NCI-H146 treated with DMSO at 0.1 percent for 48 hours (cell line): Measurements from ENCODE around the gene YLPM1.

Experiments used
- DNase-seq: peaks from one replicate; lab custom pipeline; 2025; ENCODE audit not compliant: unreplicated experiment; lab: John Stamatoyannopoulos, UW

The YLPM1 gene

DNA sequence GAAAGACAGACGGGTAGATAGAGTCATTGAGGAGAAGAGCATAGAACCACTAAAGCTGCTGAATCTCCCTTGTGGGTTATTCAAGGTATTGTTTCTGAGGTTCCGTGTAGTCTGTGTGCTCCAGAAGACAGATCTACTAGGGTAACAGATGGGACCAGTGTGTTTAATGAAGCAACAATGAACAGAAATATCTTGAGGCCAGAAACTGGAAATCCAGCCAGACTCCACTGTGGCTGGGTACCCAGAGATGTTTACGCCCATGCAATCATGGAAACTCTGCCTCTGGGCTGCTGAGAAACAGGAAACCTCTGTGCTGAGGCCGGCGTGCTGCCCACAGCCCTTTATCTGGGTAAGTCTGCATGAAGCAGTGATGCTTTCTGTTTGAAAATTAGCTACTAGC is 104.6 kb downstream of the YLPM1 start:
- no peak for DNase-seq

DNA sequence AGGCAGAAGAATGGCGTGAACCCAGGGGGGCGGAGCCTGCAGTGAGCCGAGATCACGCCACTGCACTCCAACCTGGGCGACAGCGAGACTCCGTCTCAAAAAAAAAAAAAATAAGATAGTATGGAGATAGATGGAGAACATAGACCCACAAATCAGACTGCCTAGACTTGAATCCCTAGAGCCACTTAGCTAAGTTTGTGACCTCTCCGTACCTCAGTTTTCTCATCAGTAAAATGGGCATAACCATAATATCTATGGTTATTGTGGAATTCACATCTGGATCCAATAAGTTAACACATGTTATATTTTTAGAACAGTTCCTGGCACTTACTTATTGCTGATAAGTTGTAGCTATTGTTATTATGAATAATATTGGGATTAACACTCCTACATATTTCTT is 105.6 kb downstream of the YLPM1 start:
- no peak for DNase-seq

- DNase-seq, result no peak
These were observed 108.7 kb downstream of the YLPM1 start for GRCh38 chr14:74871819-74872218.

GRCh38 chr14:74875204-74875603 is 112.1 kb downstream of the YLPM1 start:
- DNase-seq, result no peak

DNA sequence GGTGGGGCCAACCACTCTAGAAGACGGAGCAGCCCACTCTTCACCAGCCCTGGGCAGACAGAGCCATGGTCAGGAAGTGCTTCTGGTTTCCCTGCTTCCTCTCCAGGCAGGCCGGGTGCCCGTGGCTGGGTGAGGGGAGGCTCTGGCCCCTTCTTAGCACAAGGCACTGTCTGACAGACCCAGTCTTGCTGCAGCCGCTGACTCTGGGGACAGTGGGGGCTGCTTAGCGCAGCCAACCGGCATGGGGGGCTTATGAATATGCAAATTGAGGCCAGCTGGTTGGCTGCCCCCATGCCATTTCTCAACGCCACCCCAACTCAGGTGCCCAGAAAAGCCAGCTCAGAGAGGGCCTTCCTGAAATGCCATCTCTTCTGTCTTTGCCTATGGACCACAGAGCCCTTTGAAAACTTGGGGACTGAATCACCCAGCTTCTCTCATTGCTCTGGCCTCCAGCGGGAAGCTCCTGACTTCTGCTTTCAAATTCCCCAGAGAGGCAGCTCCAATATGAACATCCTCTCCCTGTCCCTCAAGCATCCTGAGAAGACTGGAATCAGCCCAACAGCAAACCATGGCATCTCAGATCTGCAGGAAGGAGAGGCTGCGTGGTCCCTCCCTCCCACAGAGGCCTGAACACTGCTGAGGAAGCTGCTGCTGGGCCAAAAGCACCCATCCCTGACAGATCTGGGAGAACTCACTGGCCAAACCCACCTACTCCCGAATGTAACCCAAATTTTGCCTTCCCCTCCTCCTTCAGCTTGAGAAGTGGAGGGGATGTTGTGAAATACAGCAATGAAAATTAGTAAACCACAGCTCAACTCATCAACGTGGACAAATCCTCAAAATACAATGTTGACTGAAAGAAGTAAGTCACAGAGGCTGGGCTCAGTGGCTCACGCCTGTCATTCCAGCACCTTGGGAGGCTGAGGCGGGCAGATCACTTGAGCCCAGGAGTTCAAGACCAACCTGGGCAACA is 113.1 kb downstream of the YLPM1 start, which contains the start of gene PROX2:
TSS of gene PROX2 (minus strand) at position 205 of the 973 bp plus-strand sequence. CDS start 12,311 bp downstream, outside the sequence.
- no peak for DNase-seq

GRCh38 chr14:74879427-74880182 is 116.5 kb downstream of the YLPM1 start:
- DNase-seq, result no peak

DNA sequence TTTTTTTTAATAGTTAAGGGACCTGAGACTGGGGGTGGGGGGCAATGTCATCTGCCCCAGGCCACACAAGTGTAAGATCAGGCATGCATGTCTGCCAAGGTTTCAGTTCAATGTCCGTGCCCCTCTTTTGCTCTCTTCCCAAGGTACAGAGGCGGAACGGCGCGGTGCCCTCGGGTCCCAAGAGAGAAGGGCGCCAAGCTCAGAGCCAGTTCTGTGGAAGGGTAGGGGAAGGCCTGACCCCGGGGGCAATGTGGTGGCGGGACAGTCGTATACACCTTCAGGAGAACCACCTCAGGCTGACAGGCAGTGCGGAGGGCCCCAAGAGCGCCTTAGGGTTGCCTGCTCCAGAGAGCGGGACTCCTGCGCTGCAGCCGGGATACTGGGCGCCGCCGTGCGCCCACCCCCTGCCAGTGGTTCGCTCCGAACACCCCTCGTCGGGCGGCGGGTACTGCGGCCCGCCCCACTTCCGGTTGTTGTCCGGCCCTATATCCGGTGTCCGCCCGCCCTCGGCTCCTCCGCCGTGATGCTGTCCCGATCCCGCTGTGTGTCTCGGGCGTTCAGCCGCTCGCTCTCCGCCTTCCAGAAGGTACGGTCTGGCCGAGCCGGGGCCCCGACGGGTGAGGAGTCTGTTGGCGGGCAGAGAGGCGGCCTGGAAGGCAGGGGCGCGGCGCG is 118.5 kb downstream of the YLPM1 start, which contains the start of gene DLST:
TSS of gene DLST (plus strand) at position 486 of the 672 bp plus-strand sequence. CDS start at position 524, 38 bp downstream.
- DNase-seq, result peak; percentile 35

DNA sequence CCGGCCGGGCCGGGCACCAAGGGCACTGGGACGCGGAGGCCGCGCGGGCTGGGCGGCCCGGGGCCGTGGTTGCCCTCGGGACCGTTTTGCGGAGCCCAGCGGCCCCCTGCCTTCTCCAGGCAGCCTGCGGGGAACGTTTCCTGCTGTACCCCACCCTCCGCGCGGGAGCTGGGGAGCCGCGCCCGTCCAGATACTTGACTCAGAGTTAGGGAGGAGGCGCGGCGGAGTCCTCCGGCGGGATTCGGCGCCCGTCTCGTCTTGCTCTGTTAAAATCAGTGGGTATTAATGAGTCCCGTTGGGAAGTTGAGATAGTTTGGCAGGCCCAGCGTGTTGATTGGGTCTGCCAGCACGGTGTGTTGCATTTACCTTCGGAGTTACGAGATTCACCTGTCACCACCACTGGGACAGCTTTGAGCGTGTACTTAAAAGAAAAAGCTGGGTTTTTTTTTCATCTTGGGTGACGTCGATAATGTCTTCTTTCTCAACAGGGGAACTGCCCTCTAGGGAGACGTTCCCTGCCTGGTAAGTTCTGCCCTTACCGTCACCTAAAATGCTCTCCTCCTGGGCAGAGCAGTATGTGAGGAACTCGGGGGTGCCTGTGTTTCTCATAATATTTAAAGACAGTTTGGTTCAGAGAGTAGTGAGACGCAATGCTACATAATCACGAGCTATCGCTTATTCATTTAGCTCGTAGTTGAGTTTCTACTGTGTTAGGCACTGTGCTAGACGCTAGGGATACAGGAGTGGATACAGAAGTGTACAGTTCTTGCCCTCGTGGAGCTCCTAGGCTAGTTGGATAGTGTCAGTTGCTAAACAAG is 119.2 kb downstream of the YLPM1 start:
- DNase-seq, result no peak
